Measurements from ENCODE around the gene DPH2.

DNA sequence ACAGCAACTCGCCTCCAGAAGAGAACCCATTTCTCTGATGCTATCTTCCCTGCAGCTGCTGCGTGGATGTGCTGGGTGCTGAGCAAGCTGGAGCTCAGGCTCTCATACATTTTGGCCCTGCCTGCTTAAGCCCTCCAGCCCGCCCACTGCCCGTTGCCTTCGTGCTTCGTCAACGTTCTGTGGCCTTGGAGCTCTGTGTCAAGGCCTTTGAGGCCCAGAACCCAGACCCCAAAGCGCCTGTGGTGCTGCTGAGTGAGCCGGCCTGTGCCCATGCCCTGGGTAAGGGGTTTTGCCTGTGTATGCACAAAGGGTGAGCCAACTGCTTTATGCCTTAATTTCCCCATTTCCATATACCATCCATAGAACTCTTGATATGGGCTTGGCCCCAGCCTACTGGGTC lies 1.1 kb downstream of the DPH2 start:
- TF ChIP-seq, protein P1, sequence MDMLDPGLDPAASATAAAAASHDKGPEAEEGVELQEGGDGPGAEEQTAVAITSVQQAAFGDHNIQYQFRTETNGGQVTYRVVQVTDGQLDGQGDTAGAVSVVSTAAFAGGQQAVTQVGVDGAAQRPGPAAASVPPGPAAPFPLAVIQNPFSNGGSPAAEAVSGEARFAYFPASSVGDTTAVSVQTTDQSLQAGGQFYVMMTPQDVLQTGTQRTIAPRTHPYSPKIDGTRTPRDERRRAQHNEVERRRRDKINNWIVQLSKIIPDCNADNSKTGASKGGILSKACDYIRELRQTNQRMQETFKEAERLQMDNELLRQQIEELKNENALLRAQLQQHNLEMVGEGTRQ (CRISPR knock-in tag; IDR thresholded peaks at IDR 0.05), result no peak
- TF ChIP-seq, protein P2, sequence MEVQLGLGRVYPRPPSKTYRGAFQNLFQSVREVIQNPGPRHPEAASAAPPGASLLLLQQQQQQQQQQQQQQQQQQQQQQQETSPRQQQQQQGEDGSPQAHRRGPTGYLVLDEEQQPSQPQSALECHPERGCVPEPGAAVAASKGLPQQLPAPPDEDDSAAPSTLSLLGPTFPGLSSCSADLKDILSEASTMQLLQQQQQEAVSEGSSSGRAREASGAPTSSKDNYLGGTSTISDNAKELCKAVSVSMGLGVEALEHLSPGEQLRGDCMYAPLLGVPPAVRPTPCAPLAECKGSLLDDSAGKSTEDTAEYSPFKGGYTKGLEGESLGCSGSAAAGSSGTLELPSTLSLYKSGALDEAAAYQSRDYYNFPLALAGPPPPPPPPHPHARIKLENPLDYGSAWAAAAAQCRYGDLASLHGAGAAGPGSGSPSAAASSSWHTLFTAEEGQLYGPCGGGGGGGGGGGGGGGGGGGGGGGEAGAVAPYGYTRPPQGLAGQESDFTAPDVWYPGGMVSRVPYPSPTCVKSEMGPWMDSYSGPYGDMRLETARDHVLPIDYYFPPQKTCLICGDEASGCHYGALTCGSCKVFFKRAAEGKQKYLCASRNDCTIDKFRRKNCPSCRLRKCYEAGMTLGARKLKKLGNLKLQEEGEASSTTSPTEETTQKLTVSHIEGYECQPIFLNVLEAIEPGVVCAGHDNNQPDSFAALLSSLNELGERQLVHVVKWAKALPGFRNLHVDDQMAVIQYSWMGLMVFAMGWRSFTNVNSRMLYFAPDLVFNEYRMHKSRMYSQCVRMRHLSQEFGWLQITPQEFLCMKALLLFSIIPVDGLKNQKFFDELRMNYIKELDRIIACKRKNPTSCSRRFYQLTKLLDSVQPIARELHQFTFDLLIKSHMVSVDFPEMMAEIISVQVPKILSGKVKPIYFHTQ (CRISPR knock-in tag; IDR thresholded peaks at IDR 0.05), result no peak
- TF ChIP-seq, protein P3, sequence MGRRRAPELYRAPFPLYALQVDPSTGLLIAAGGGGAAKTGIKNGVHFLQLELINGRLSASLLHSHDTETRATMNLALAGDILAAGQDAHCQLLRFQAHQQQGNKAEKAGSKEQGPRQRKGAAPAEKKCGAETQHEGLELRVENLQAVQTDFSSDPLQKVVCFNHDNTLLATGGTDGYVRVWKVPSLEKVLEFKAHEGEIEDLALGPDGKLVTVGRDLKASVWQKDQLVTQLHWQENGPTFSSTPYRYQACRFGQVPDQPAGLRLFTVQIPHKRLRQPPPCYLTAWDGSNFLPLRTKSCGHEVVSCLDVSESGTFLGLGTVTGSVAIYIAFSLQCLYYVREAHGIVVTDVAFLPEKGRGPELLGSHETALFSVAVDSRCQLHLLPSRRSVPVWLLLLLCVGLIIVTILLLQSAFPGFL (CRISPR knock-in tag; IDR thresholded peaks at IDR 0.05; ENCODE audit: borderline replicate concordance), result no peak

Data from WTC11 (cell line).